Measurements from ENCODE around the gene KLC1. TPM values are rescaled to one million over a fixed set of nuclear protein-coding genes. Genes with fewer than 3 reads are reported as not detected.

The KLC1 gene
- total RNA-seq, 2 donors from 2014 or later = 199 to 292 TPM

- H3K9me3 ChIP-seq = no peaks in the 10 kb centered on the region
- peaks cover 0 to 1% of the 10 kb centered on the region in 2 donors for H3K36me3 ChIP-seq (replicated peaks in 1 of 2; ENCODE audit: insufficient read depth in 1 of 2, low read depth in 2 of 2)
- H3K27me3 ChIP-seq = no peaks in the 10 kb centered on the region
- intact Hi-C loops (cut with DNase I) = no loop called here
- DNase-seq (no peak), ATAC-seq (no peak)
- WGBS, 2 donors = 78 to 86% methylated on average over 13 of the region's 13 CpGs
- peaks cover 9% of the 10 kb centered on the region for H3K4me1 ChIP-seq
- peak overlapping the region in 2 of 4 donors; percentile 59 to 70 for H3K27ac ChIP-seq
- no peak for TF ChIP-seq POLR2A (IDR thresholded peaks at IDR 0.05)
- TF ChIP-seq, protein P1, sequence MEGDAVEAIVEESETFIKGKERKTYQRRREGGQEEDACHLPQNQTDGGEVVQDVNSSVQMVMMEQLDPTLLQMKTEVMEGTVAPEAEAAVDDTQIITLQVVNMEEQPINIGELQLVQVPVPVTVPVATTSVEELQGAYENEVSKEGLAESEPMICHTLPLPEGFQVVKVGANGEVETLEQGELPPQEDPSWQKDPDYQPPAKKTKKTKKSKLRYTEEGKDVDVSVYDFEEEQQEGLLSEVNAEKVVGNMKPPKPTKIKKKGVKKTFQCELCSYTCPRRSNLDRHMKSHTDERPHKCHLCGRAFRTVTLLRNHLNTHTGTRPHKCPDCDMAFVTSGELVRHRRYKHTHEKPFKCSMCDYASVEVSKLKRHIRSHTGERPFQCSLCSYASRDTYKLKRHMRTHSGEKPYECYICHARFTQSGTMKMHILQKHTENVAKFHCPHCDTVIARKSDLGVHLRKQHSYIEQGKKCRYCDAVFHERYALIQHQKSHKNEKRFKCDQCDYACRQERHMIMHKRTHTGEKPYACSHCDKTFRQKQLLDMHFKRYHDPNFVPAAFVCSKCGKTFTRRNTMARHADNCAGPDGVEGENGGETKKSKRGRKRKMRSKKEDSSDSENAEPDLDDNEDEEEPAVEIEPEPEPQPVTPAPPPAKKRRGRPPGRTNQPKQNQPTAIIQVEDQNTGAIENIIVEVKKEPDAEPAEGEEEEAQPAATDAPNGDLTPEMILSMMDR (IDR thresholded peaks at IDR 0.05) = no peak
- no peak overlapping the region for H3K4me3 ChIP-seq
Measured at GRCh38 chr14:103704708-103705107, 75.7 kb downstream of the KLC1 start.

DNA sequence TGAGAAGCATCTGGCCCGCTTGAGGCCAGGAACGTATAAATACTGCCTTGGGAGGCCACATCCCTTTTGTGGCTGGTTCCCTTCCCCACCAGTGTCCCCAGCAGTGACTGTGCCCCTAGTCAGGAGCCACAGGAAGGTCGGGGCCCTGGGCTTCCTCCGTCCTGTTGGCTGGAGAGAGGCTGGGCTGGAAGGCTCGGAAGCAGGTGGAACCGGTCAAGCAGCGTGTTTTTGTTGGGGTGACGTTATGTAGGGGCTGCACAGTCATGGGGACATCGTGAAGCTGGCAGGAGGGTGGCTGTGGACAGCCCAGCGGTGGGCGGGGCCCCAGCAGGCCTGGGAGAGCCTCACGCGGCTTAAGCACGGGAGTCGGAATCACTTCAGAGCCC lies 76.1 kb downstream of the KLC1 start:
- Histone ChIP-seq H3K36me3 (replicated peaks in 1 of 2; ENCODE audit: insufficient read depth in 1 of 2, low read depth in 2 of 2) (peaks cover 0 to 1% of the 10 kb centered on the region in 2 donors), H3K27ac (peak overlapping the region in 2 of 4 donors; percentile 59 to 70), H3K4me3 (no peak overlapping the region), H3K9me3 (no peaks in the 10 kb centered on the region), H3K4me1 (peaks cover 9% of the 10 kb centered on the region), H3K27me3 (no peaks in the 10 kb centered on the region)
- ATAC-seq = peak; percentile 63
- 68 to 85% methylated on average over 12 to 15 of the region's 15 CpGs for WGBS, 2 donors
- intact Hi-C loops (cut with DNase I) = no loop called here
- TF ChIP-seq POLR2A (IDR thresholded peaks at IDR 0.05) = no peak
- TF ChIP-seq, protein P1 (IDR thresholded peaks at IDR 0.05) = no peak
- DNase-seq = peak in 3 of 4 donors; percentile 48 to 59 (median 59)

DNA sequence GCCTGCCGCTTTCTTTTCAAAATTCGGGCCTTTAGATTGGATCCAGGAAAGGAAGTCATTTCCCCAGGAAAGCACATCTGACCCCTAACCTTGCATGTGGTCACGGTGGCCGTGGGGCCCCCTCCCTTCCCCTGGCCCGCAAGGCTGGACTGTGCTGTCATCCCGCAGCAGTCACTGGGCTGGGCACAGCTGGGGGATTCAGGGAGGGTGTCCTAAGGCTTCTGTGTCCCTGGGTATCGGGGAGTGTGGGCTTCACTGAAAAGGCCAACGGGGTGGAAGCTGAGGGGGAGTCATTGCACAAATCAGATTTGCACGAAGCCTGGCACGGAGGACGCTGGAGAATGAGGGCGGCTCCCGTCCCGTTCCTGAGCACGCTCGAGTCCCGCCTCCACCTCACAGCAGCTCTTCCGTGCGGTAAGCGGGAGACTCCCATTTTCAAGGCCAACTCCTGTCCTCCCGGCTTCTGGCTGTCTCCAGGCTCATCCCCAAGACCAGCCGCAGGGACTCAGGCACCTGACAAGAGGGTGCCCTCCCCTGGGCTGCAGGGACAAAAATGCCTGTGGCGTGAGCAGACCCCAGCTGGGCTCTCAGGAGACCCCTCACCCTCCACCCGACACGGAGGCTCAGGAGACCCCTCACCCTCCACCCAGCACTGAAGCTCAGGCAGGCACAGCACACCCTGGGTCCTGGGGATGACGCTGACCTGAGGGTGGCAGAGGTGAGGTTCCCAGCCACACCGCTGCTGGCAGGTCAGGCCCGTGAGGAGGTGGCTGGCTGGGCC lies 76.7 kb downstream of the KLC1 start:
- peaks cover 9% of the 10 kb centered on the region for H3K4me1 ChIP-seq
- DNase-seq = no peak
- intact Hi-C loops (cut with DNase I) = no loop called here

DNA sequence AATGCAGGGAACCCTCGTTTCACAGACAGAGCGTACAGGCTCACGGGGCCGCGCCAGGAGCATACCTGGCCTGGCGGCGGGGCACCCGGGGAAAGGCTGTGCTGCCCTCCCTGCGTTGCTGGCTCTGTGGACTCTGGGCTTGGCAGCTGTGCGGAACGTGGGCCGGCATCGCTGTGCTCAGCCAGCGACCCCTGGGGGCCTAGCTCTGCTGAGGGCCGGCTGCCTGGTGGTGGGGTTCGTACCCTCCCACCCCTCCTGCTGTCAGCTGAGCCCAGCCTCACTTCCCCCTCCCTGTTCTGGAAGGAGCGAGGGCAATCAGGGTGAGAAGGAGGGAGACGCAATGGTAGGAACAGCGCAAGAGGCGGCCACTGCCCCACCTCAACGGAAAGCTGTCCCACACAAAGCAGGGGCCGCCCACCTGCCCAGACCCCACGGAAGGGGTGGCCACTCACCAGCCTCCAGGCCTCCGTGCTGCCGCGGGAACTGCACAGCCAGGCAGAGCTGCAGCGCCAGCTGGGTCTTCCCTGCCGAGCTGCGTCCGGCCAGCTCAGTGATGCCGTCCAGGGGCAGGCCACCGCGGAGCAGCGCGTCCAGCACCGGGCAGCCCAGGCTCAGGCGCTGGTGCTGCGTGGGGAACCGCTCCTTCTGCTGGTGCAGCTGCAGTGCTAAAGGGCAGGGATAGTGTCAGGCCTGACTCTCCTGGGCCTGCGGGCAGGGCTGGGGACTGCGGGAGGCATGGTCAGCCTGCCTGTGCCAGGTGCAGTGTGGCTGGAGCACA lies 77.7 kb downstream of the KLC1 start:
- DNase-seq (no peak), ATAC-seq (no peak)
- intact Hi-C loops (cut with DNase I) = no loop called here
- no peak for TF ChIP-seq POLR2A (IDR thresholded peaks at IDR 0.05)
- TF ChIP-seq, protein P1 (IDR thresholded peaks at IDR 0.05) = no peak
- Histone ChIP-seq H3K27me3 (no peaks in the 10 kb centered on the region), H3K4me1 (peaks cover 15% of the 10 kb centered on the region), H3K4me3 (no peak overlapping the region), H3K36me3 (replicated peaks in 1 of 2; ENCODE audit: insufficient read depth in 1 of 2, low read depth in 2 of 2) (peaks cover 0 to 1% of the 10 kb centered on the region in 2 donors), H3K27ac (no peak overlapping the region), H3K9me3 (no peaks in the 10 kb centered on the region)
- 91 to 93% methylated on average over 20 to 38 of the region's 41 CpGs for WGBS, 2 donors

More for the DNA sequence above, 76.7 kb downstream of the KLC1 start:
- H3K4me3 ChIP-seq = no peak overlapping the region
- peaks cover 0 to 1% of the 10 kb centered on the region in 2 donors for H3K36me3 ChIP-seq (replicated peaks in 1 of 2; ENCODE audit: insufficient read depth in 1 of 2, low read depth in 2 of 2)
- no peaks in the 10 kb centered on the region for H3K9me3 ChIP-seq
- H3K27ac ChIP-seq = peak overlapping the region in 3 of 4 donors; percentile 15 to 70 (median 59)
- no peaks in the 10 kb centered on the region for H3K27me3 ChIP-seq
- WGBS, 2 donors = 75 to 89% methylated on average over 18 to 28 of the region's 28 CpGs
- peak; percentile 1 for ATAC-seq
- TF ChIP-seq, protein P1 (IDR thresholded peaks at IDR 0.05) = no peak
- TF ChIP-seq POLR2A (IDR thresholded peaks at IDR 0.05) = no peak
